HEK293 (cell line): ENCODE measurements around the gene FTO.

Experiments
- TSHZ1 ChIP-seq: fragments of 450-650 bp; formaldehyde crosslinking; IDR thresholded peaks from 2 replicates; pipeline ENCODE4 v1.5.1; 2016; ENCODE audit warnings: missing biosample characterization, missing genetic modification characterization, borderline replicate concordance
- ZBTB7A ChIP-seq: fragments of 450-650 bp; formaldehyde crosslinking; IDR thresholded peaks from 2 replicates; pipeline ENCODE4 v1.5.1; 2016; ENCODE audit warnings: low read depth, missing biosample characterization, missing genetic modification characterization
- ZNF354C ChIP-seq: fragments of 450-650 bp; formaldehyde crosslinking; IDR thresholded peaks from 2 replicates; pipeline ENCODE4 v1.5.1; 2016; ENCODE audit warnings: missing biosample characterization, missing genetic modification characterization, low read depth, borderline replicate concordance
- ZNF398 ChIP-seq: fragments of 450-650 bp; formaldehyde crosslinking; IDR thresholded peaks from 2 replicates; pipeline ENCODE4 v1.5.1; 2017; ENCODE audit warnings: missing biosample characterization, missing genetic modification characterization
- ZNF449 ChIP-seq: fragments of 450-650 bp; formaldehyde crosslinking; IDR thresholded peaks from 2 replicates; pipeline ENCODE4 v1.5.1; 2017; ENCODE audit warnings: missing biosample characterization, mild to moderate bottlenecking, missing genetic modification characterization, moderate library complexity
- ZNF596 ChIP-seq: fragments of 450-650 bp; IDR thresholded peaks from 2 replicates; pipeline ENCODE4 v1.5.0; 2018; ENCODE audit warnings: missing biosample characterization, mild to moderate bottlenecking, missing genetic modification characterization, moderate library complexity
- ZNF704 ChIP-seq: fragments of 450-650 bp; formaldehyde crosslinking; IDR thresholded peaks from 2 replicates; pipeline ENCODE4 v1.5.1; 2016; ENCODE audit warnings: missing biosample characterization, missing genetic modification characterization
- TF ChIP-seq, protein P1 (sequence below): fragments of 450-650 bp; formaldehyde crosslinking; IDR thresholded peaks from 2 replicates; pipeline ENCODE4 v1.5.1; 2016; ENCODE audit warnings: missing biosample characterization, missing genetic modification characterization

GRCh38 chr16:54061454-54061853, 357.5 kb downstream of the FTO start:
- TF ChIP-seq ZNF354C (tag by site-specific recombination) (no peak), ZNF398 (no peak), ZNF449 (tag by site-specific recombination) (no peak), ZNF596 (tag by site-specific recombination) (no peak), ZNF704 (no peak), ZBTB7A (no peak), TSHZ1 (tag by site-specific recombination) (no peak)
- TF ChIP-seq, protein P1, sequence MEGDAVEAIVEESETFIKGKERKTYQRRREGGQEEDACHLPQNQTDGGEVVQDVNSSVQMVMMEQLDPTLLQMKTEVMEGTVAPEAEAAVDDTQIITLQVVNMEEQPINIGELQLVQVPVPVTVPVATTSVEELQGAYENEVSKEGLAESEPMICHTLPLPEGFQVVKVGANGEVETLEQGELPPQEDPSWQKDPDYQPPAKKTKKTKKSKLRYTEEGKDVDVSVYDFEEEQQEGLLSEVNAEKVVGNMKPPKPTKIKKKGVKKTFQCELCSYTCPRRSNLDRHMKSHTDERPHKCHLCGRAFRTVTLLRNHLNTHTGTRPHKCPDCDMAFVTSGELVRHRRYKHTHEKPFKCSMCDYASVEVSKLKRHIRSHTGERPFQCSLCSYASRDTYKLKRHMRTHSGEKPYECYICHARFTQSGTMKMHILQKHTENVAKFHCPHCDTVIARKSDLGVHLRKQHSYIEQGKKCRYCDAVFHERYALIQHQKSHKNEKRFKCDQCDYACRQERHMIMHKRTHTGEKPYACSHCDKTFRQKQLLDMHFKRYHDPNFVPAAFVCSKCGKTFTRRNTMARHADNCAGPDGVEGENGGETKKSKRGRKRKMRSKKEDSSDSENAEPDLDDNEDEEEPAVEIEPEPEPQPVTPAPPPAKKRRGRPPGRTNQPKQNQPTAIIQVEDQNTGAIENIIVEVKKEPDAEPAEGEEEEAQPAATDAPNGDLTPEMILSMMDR (tag by site-specific recombination) = no peak
